ENCODE measurements around the gene ZBTB45. TPM values are rescaled to one million over a fixed set of nuclear protein-coding genes. Genes with fewer than 3 reads are reported as not detected.

ZBTB45 gene
- total RNA-seq = 10 to 100 TPM in 3 of 8 experiments, 1 to 10 TPM in 5; 6.5 to 15.4 (median 7.7) TPM

DNA sequence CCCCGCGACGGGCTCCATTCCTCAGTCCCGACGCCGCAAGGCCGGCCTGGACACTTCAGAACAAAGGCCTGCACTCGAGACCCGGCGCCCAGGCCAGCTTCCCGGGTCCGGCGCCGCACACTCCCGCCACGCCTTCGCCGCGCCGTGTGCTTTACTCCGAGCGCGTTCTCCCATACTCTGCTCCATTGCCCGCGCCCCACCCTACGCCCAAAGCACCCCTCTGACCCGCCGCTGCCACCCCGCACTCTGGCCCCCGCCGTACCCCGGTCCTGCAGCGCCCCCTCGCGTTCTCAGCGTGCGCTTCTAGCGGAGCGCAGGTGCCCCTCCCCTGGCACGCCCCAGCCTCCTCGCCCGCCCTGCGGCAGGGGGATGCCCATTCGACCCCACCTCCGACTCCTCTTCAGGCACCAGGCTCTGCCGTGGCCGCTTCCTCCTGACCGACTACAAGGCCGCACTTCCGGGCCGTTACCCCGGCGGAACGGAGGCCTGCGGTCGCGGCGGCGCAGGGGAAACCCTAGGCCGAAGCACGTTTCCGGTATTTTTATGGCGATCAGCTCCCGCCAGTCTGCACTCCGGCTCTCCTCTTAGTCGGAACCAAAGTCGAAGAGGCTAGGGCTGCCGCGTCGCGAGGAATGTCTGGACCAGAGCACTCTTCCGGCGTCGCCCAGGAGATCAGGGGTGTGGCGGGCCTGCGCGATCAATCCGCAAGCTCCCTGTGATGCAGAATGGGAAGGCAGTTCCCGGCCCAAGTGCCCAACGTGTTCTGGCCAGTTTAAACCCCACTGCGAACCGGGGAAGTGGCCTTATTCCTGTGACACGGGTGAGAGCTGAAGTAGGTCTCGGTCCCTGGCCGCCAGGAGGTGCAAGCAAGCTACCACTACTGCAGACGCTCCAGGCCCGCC is at the start of gene ZBTB45:
TSS of gene ZBTB45 (minus strand) at position 456 of the 902 bp plus-strand sequence. CDS start 2,137 bp downstream, outside the sequence.
- in situ Hi-C loops (cut with MboI; ENCODE audit: low pct_unique_long_range_greater_than_20kb in 2 of 9, low sequenced_read_pairs in 9 of 9, unreplicated experiment in 9 of 9) = no loop called here
- no CpG with 5 or more reads among the region's 87 CpGs for WGBS, 10 experiments
- Histone ChIP-seq H3K4me1 (replicated peaks in 1 of 2) (peaks cover 7 to 14% of the 10 kb centered on the region in 2 donors), H3K4me3 (peak within 1 kb of the TSS; percentile 53 to 83 (median 66)), H3K27ac (peak within 1 kb of the TSS; percentile 92 to 94)
- peak; percentile 80 to 88 (median 85) for ATAC-seq (replicated peaks in 6 of 8)

DNA sequence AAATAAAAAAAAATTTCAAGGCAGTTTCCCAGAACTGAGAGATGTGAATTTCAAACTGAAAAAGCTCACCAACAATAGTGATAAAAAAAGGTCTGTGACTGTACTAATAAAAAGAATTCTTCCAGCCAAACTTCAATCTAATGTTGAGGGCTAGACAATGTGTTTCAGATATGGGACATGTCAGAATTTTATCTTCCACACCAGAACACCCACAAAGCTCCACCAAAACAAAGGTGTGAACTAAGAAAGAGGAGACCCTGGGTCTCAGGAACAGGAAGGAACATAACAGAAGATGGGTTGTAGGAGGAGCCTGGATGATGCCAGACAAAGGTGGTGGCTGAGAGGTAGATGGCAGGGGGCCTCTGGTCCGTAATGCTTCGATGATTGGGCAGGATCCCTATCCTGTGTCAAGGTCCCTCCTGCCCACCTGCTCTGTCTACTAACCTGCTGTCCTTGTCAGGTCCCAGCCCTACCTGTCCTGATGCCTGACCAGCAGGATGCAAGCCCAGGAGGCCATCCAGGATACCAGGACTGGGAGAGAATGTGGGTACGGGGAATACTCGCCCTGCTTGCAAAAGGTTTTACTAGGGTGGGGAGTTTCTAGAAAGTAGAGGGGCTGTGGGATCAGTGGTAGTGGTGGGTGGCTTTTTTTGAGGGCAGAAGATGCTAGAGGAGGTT is 49.0 kb upstream of the ZBTB45 start:
- ATAC-seq (replicated peaks in 6 of 8) = no peak
- 69 to 82% (median 81%) methylated on average over 1 to 2 of the region's 4 CpGs; no CpG with 5 or more reads in 6 of the 10 experiments for WGBS, 10 experiments
- Histone ChIP-seq H3K4me3 (no peak overlapping the region), H3K4me1 (replicated peaks in 1 of 2) (peaks cover 7 to 17% of the 10 kb centered on the region in 2 donors), H3K27ac (no peak overlapping the region)
- in situ Hi-C loops (cut with MboI; ENCODE audit: low pct_unique_long_range_greater_than_20kb in 2 of 9, low sequenced_read_pairs in 9 of 9, unreplicated experiment in 9 of 9) = no loop called here

DNA sequence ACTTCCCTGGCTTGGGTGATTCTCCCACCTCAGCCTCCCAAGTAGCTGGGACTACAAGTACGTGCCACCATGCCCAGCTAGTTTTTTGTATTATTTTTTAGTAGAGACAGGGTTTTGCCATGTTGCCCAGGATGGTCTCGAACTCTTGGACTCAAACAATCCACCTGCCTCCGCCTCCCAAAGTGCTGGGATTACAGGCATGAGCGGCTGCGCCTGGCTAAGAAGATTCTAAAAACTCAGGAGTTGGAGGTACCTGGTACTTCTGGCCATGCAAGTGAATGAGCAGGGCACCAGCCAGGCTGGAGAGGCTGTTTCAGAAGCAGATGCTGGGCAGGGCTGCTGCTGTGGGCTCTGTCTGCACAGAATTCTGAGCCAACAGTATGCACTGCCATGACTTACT is 47.4 kb upstream of the ZBTB45 start:
- 87 to 100% (median 95%) methylated on average over 1 to 5 of the region's 5 CpGs; no CpG with 5 or more reads in 2 of the 10 experiments for whole genome bisulfite sequencing, 10 experiments
- Histone ChIP-seq H3K4me1 (replicated peaks in 1 of 2) (peaks cover 13 to 23% of the 10 kb centered on the region in 2 donors), H3K4me3 (no peak overlapping the region), H3K27ac (no peak overlapping the region)
- ATAC-seq (replicated peaks in 6 of 8) = no peak
- in situ Hi-C loops (cut with MboI; ENCODE audit: low pct_unique_long_range_greater_than_20kb in 2 of 9, low sequenced_read_pairs in 9 of 9, unreplicated experiment in 9 of 9) = no loop called here

DNA sequence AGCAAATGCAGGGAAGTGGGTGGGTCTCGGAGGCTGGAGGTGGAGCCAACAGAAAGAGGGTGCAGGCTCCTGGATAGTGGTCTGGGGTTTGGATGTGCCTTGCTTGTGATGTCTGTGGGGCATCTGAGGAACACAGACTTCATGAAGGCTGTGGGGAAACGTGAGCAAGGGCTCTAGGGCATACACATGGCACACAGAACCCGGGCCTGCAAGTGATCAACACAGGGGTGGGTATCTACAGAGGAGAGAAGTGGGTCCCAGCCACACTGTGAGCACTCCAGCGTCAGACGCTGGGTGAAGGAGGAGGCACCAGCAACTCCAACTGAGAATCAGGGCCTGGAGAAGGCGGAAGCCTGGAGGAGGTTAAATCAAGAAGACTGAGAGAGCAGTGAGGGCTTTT is 44.2 kb upstream of the ZBTB45 start:
- Histone ChIP-seq H3K4me1 (replicated peaks in 1 of 2) (peaks cover 23 to 37% of the 10 kb centered on the region in 2 donors), H3K4me3 (no peak overlapping the region), H3K27ac (peak overlapping the region in 1 of 2 donors; percentile 60)
- no peak for ATAC-seq (replicated peaks in 6 of 8)
- 33 to 100% (median 75%) methylated on average over 1 to 6 of the region's 6 CpGs; no CpG with 5 or more reads in 3 of the 10 experiments for WGBS, 10 experiments
- in situ Hi-C loops (cut with MboI; ENCODE audit: low pct_unique_long_range_greater_than_20kb in 2 of 9, low sequenced_read_pairs in 9 of 9, unreplicated experiment in 9 of 9) = no loop called here

DNA sequence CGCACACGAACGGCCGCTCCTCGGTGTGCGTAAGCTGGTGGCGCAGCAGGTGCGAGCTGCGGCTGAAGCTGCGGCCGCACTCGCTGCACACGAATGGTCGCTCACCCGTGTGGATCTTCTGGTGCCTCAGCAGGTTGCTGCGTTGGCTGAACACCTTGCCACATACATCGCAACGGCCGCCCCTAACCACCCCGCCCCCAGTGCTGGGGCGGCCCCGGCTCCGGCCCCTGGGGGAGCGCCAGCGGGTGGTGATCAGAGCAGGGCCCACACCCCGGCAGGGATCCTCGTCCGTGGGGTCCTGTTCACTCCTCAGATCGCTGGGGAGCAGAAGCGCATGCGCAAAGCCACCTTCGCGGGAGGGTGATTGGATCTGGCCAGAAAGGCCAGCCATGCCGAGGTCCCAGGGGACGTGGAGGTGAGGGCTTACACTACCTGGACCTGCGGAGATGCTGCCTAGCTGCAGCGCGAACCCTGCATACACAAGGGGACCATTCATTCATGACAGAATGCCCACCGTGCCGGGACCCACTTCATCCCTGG is 43.5 kb upstream of the ZBTB45 start:
- ATAC-seq (replicated peaks in 6 of 8) = peak in 3 of 8 experiments; percentile 4 to 8 (median 6)
- Histone ChIP-seq H3K4me3 (peak overlapping the region; percentile 10 to 38 (median 30)), H3K27ac (peak overlapping the region; percentile 60 to 67), H3K4me1 (replicated peaks in 1 of 2) (peaks cover 23 to 37% of the 10 kb centered on the region in 2 donors)
- 5 to 80% (median 21%) methylated on average over 1 to 6 of the region's 40 CpGs; no CpG with 5 or more reads in 5 of the 10 experiments for WGBS, 10 experiments
- in situ Hi-C loops (cut with MboI; ENCODE audit: low pct_unique_long_range_greater_than_20kb in 2 of 9, low sequenced_read_pairs in 9 of 9, unreplicated experiment in 9 of 9) = no loop called here

DNA sequence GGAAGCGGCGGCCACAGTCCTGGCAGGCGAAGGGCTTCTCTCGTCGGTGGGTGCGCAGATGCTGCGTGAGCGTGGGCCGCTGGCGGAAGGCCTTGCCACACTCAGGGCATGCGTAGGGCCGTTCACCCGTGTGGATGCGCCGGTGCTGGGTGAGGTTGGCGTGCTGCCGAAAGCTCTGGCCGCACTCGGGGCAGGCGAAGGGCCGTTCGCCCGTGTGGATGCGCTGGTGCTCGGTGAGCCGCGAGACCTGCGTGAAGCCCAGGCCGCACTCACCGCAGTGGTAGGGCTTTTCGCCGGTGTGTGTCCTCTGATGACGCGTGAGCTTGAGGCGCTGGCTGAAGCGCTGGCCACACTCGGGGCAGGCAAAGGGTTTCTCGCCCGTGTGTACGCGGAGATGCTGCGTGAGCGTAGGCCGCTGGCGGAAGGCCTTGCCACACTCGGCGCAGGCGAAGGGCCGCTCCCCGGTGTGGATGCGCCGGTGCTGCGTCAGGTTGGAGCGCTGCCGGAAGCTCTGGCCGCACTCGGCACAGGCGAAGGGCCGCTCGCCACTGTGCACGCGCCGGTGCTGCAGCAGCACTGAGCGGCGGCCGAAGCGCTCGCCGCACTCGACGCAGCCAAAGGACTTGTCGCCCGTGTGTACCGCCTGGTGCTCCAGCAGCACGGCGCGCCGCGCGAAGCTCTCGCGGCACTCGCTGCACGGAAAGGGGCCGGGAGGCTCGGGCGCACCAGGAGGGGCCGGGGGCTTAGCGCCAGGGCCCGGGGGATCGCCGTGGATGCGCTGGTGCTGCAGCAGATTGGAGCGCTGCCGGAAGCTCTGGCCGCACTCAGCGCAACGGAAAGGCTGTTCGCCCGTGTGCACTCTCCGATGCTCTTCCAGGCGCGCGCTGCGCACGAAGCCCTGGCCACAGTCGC is 42.8 kb upstream of the ZBTB45 start:
- in situ Hi-C loops (cut with MboI; ENCODE audit: low pct_unique_long_range_greater_than_20kb in 2 of 9, low sequenced_read_pairs in 9 of 9, unreplicated experiment in 9 of 9) = no loop called here
- Histone ChIP-seq H3K4me3 (peak overlapping the region; percentile 10 to 38 (median 30)), H3K27ac (peak overlapping the region; percentile 60 to 67), H3K4me1 (replicated peaks in 1 of 2) (peaks cover 23 to 37% of the 10 kb centered on the region in 2 donors)
- 5 to 97% (median 31%) methylated on average over 6 to 20 of the region's 107 CpGs; no CpG with 5 or more reads in 6 of the 10 experiments for WGBS, 10 experiments
- ATAC-seq (replicated peaks in 6 of 8) = peak in 5 of 8 experiments; percentile 0 to 1 (median 0)

DNA sequence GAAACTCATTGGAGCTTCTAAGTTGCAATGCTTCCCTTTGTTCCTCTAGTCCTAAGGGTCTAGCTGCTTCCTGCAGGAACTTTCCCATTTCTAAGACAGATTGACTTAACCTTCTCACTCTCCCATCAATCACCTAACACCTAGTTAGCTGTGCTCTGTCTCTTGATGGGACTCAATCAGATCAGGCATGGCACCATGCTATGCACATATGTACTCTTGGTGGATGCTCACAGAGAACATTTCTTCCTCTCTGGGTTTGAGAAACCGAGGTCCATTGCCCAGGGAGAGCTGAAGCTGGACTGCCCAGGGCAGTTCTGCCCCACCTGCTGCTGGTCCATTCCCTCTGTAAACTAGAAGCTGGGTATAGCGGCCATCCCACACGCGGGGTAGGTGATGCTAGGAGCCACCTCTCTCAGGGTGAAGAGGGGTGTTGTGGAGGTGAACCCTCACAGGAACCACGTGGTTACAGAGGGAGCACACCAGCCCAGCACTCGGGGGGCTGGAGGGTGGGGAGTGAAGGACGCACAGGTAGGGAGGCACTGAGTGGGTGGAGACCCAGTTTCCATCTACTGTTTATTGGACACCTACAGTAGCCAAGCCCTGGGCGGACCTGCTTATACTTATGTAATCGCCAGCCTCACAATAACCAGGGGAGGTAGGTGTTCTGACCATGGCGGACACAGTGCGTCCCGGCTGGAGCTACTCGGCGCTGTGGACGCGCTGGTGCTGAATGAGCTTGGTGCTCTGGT is 41.9 kb upstream of the ZBTB45 start:
- 0 to 100% (median 80%) methylated on average over 1 to 7 of the region's 16 CpGs; no CpG with 5 or more reads in 2 of the 10 experiments for WGBS, 10 experiments
- Histone ChIP-seq H3K27ac (no peak overlapping the region), H3K4me3 (peak overlapping the region in 1 of 5 donors; percentile 38), H3K4me1 (replicated peaks in 1 of 2) (peaks cover 23 to 37% of the 10 kb centered on the region in 2 donors)
- ATAC-seq (replicated peaks in 6 of 8) = no peak
- in situ Hi-C loops (cut with MboI; ENCODE audit: low pct_unique_long_range_greater_than_20kb in 2 of 9, low sequenced_read_pairs in 9 of 9, unreplicated experiment in 9 of 9) = no loop called here

DNA sequence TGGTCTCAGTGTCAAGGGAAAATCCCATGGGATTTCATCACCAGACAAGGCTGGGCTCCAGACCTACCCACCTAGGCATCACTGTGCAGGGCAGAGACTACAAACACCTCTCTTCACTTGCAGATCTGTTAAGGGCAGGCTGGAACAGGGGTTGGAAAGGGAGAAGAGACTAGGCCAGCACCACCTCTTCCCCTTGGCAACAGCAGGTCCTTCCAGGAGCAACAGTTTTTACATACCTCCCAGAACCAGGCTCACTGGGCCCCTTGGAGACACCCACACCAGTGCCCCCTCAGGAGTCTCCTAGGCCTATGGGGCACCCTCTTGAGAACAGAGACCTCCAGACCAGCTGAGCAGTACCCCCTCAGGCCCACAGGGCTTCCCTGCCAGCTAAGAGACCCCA is 41.3 kb upstream of the ZBTB45 start:
- Histone ChIP-seq H3K27ac (no peak overlapping the region), H3K4me3 (no peak overlapping the region), H3K4me1 (replicated peaks in 1 of 2) (peaks cover 23 to 37% of the 10 kb centered on the region in 2 donors)
- in situ Hi-C loops (cut with MboI; ENCODE audit: low pct_unique_long_range_greater_than_20kb in 2 of 9, low sequenced_read_pairs in 9 of 9, unreplicated experiment in 9 of 9) = no loop called here
- no peak for ATAC-seq (replicated peaks in 6 of 8)

DNA sequence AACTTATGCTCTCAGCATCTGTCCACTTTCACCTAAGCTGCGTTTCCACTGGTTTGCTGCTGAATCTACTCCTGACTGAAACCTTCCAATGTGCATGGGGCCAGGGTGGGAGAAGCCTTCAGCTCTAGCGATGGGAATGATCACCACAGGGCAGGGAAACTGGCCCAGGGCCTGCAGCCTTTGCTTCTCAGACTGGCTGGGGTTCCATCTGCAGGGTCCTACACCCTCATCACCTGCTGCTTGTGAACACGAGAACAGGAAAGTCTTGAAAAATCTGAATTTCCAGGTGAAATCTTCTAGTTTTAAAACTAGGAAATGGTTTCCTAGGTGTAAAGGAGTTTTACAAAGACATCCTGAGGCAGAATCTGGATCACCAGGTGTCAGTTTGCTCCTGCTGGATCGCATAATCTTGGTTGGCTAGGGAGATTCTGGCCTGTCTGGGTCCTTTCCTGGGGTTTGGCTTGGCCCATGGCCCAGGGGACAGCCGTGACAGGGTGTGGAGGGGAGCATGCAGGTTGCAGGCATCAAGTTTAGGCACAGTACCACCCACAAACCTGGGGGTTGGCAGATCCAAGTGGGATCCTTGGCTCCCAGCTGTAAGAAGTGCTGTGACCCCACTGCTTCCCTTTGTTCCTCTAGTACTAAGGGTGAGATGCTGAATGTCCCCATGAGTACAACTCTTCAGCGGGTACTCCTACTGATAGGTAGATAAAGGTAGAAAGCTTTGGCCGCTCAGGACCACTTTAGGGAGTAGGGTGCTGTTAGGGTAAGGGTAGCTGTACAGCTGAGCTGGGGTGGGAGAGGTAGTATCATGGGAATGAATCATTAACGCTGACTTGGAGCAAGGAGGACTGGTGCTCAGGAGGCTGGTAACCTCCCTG is 40.6 kb upstream of the ZBTB45 start:
- in situ Hi-C loops (cut with MboI; ENCODE audit: low pct_unique_long_range_greater_than_20kb in 2 of 9, low sequenced_read_pairs in 9 of 9, unreplicated experiment in 9 of 9) = no loop called here
- H3K4me3 ChIP-seq = peak overlapping the region; percentile 51 to 81 (median 68)
- ATAC-seq (replicated peaks in 6 of 8) = no peak
- peak overlapping the region; percentile 99 to 100 for H3K27ac ChIP-seq
- peaks cover 27 to 41% of the 10 kb centered on the region in 2 donors for H3K4me1 ChIP-seq (replicated peaks in 1 of 2)
- 32 to 100% (median 79%) methylated on average over 1 to 3 of the region's 8 CpGs; no CpG with 5 or more reads in 1 of the 10 experiments for WGBS, 10 experiments

DNA sequence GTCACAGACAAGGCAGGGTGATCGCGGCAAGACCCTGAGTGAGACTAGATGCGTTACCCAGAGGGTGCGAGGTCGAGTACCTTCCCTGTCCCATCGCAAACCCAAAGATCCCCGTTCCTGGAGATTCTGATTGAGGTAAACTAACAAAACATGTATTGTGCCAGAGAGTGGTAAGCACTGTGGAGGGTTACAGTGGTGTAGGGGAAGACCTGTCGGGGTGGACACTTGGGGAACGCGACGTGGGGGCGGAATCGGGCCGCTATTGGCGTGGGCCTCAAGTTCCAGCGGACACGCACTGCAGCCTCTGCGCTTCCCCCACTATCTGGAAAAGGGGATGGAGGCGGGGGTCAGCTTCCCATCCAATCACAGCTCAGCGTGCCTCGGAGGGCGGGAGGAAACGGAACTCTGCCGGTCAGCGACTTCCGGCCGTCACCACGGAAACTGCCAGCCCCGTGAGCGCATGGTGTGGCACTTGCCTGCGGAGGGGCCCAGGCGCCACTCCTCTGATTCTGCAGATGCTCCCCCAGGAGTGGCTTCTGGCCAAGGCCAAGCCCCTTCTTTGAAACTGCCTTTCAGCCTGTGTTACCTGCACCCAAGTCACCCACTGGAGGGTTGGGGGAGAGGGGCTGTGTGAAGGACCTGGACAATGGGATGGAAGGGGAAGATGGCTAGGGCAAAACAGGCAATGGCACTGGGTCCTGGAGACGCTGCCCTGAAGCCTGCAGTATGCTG is 39.8 kb upstream of the ZBTB45 start:
- in situ Hi-C loops (cut with MboI; ENCODE audit: low pct_unique_long_range_greater_than_20kb in 2 of 9, low sequenced_read_pairs in 9 of 9, unreplicated experiment in 9 of 9) = no loop called here
- peaks cover 27 to 40% of the 10 kb centered on the region in 2 donors for H3K4me1 ChIP-seq (replicated peaks in 1 of 2)

More for the DNA sequence above, 39.8 kb upstream of the ZBTB45 start:
- H3K27ac ChIP-seq = peak overlapping the region; percentile 99 to 100
- peak overlapping the region; percentile 51 to 81 (median 68) for H3K4me3 ChIP-seq
- ATAC-seq (replicated peaks in 6 of 8) = peak; percentile 27 to 61 (median 56)
- 0 to 1% (median 0%) methylated on average over 1 to 16 of the region's 33 CpGs; no CpG with 5 or more reads in 7 of the 10 experiments for WGBS, 10 experiments
